Breast epithelium (tissue), 4 donors: ENCODE data around the gene DNAH3. TPM values are rescaled to one million over a fixed set of nuclear protein-coding genes. Genes with fewer than 3 reads are reported as not detected.
"Not testable (repeated sequence)": the region's sequence is repeated elsewhere in the genome, so short reads cannot be mapped to it uniquely, and the experiment has no call there.

Experiments
- DNase-seq, 2 donors: peaks; one replicate each; pipeline ENCODE4 v3.0.0-alpha.2; 2019; ENCODE audit warnings: low spot score in 2 of 2
- H3K27ac ChIP-seq, 2 donors: fragments of 200-600 bp; sonication (generic) in 1 of 2; one replicate each; pipeline ENCODE4 v1.5.1; 2016 to 2019; ENCODE audit warnings: mild to moderate bottlenecking in 1 of 2
- H3K27me3 ChIP-seq, 2 donors: fragments of 200-600 bp; sonication (generic) in 1 of 2; one replicate each; pipeline versions ENCODE4 v1.5.1 to v1.6.0; 2017 to 2019; ENCODE audit warnings: control low read depth in 1 of 2, mild to moderate bottlenecking in 1 of 2
- H3K36me3 ChIP-seq: fragments of 200-600 bp; one replicate; pipeline ENCODE4 v1.5.1; 2019
- H3K4me1 ChIP-seq, 2 donors: fragments of 200-600 bp; sonication (generic); one replicate each; pipeline ENCODE4 v1.5.1; 2016 to 2019; ENCODE audit warnings: control low read depth in 1 of 2
- H3K4me3 ChIP-seq, 3 donors: fragments of 200-600 bp; sonication (generic); 1 replicate in 2 of 3; 2 replicates in 1 of 3; pipeline ENCODE4 v1.5.1; 2016 to 2019; ENCODE audit warnings: mild to moderate bottlenecking in 3 of 3, moderate library complexity in 2 of 3
- H3K9me3 ChIP-seq, 2 donors: fragments of 200-600 bp; sonication (generic) in 1 of 2; one replicate each; pipeline ENCODE4 v1.5.1; 2016 to 2019; ENCODE audit warnings: control low read depth in 1 of 2
- CTCF ChIP-seq, 3 donors: fragments of 450-650 bp; IDR thresholded peaks; one replicate each; pipeline ENCODE4 v1.5.1; 2016 to 2017; ENCODE audit warnings: antibody characterized with exemption in 3 of 3, mild to moderate bottlenecking in 3 of 3, moderate library complexity in 3 of 3
- POLR2A ChIP-seq: fragments of 450-650 bp; IDR thresholded peaks from one replicate; pipeline ENCODE4 v1.6.1; 2016; ENCODE audit warnings: antibody characterized with exemption, mild to moderate bottlenecking, moderate library complexity
- POLR2AphosphoS5 ChIP-seq, 3 donors: sonication (generic); formaldehyde crosslinking; IDR thresholded peaks; one replicate each; pipeline ENCODE4 v1.6.1; 2017; ENCODE audit warnings: antibody characterized with exemption in 3 of 3
- intact Hi-C: fragments of 100-400 bp; cut with DNase I; formaldehyde crosslinking; loops from one replicate; pipeline ENCODE4 v1.15.1; 2023; ENCODE audit warnings: low total_unique reads
- total RNA-seq, 3 donors: library from RNA; depleted of rRNA; stranded (reverse); fragments of >200 nt; gene quantifications; one replicate each; pipeline ENCODE4 v1.1.0, GENCODE V29; 2016

The DNAH3 gene
- total RNA-seq, 3 donors from 2014 or later, result under 0.01 to 0.59 TPM; not detected in 1

GRCh38 chr16:21071741-21072140 lies 78.9 kb downstream of the DNAH3 start:
- no peaks in the 10 kb centered on the region for H3K9me3 ChIP-seq
- no peaks in the 10 kb centered on the region for H3K4me1 ChIP-seq
- no peak for TF ChIP-seq POLR2A
- H3K36me3 ChIP-seq, result no peaks in the 10 kb centered on the region
- intact Hi-C loops, result no loop called here
- no peaks in the 10 kb centered on the region for H3K27me3 ChIP-seq
- H3K4me3 ChIP-seq, result no peak overlapping the region
- no peak for DNase-seq
- no peak overlapping the region for H3K27ac ChIP-seq

GRCh38 chr16:21070564-21070963 lies 80.1 kb downstream of the DNAH3 start:
- Histone ChIP-seq H3K27ac (no peak overlapping the region), H3K4me1 (no peaks in the 10 kb centered on the region), H3K36me3 (no peaks in the 10 kb centered on the region), H3K4me3 (no peak overlapping the region), H3K27me3 (no peaks in the 10 kb centered on the region), H3K9me3 (no peaks in the 10 kb centered on the region)
- intact Hi-C loops, result no loop called here
- TF ChIP-seq POLR2A (no peak), POLR2AphosphoS5 (IDR thresholded peaks at IDR 0.05) (no peak), CTCF (IDR thresholded peaks at IDR 0.05) (no peak)
- no peak for DNase-seq

GRCh38 chr16:21069986-21070385 lies 80.7 kb downstream of the DNAH3 start:
- no peak for TF ChIP-seq POLR2A
- TF ChIP-seq POLR2AphosphoS5 (IDR thresholded peaks at IDR 0.05), result no peak
- TF ChIP-seq CTCF (IDR thresholded peaks at IDR 0.05), result no peak
- intact Hi-C loops, result no loop called here

GRCh38 chr16:21064203-21064602 lies 86.4 kb downstream of the DNAH3 start:
- TF ChIP-seq POLR2AphosphoS5 (IDR thresholded peaks at IDR 0.05), result no peak
- TF ChIP-seq POLR2A, result no peak
- TF ChIP-seq CTCF (IDR thresholded peaks at IDR 0.05), result no peak
- no peak overlapping the region for H3K4me3 ChIP-seq
- H3K4me1 ChIP-seq, result no peaks in the 10 kb centered on the region
- no peaks in the 10 kb centered on the region for H3K9me3 ChIP-seq
- no peaks in the 10 kb centered on the region for H3K36me3 ChIP-seq
- intact Hi-C loops, result no loop called here
- DNase-seq, result no peak
- no peaks in the 10 kb centered on the region for H3K27me3 ChIP-seq
- H3K27ac ChIP-seq, result no peak overlapping the region

More at GRCh38 chr16:21069986-21070385, 80.7 kb downstream of the DNAH3 start:
- no peak overlapping the region for H3K27ac ChIP-seq
- H3K27me3 ChIP-seq, result no peaks in the 10 kb centered on the region
- H3K36me3 ChIP-seq, result no peaks in the 10 kb centered on the region
- no peaks in the 10 kb centered on the region for H3K9me3 ChIP-seq
- no peaks in the 10 kb centered on the region for H3K4me1 ChIP-seq
- H3K4me3 ChIP-seq, result no peak overlapping the region
- no peak for DNase-seq

GRCh38 chr16:21063314-21063713 lies 87.3 kb downstream of the DNAH3 start:
- H3K27me3 ChIP-seq, DNase-seq, H3K4me1 ChIP-seq, intact Hi-C loops, H3K9me3 ChIP-seq, H3K27ac ChIP-seq, H3K4me3 ChIP-seq, H3K36me3 ChIP-seq: not testable (repeated sequence)

GRCh38 chr16:21060027-21060510 lies 90.6 kb downstream of the DNAH3 start:
- no peak overlapping the region for H3K27ac ChIP-seq
- H3K4me3 ChIP-seq, result no peak overlapping the region
- no peaks in the 10 kb centered on the region for H3K9me3 ChIP-seq
- no peaks in the 10 kb centered on the region for H3K27me3 ChIP-seq
- TF ChIP-seq POLR2AphosphoS5 (IDR thresholded peaks at IDR 0.05) (no peak), POLR2A (no peak)
- no peaks in the 10 kb centered on the region for H3K36me3 ChIP-seq
- intact Hi-C loops, result no loop called here
- no peaks in the 10 kb centered on the region for H3K4me1 ChIP-seq
- DNase-seq, result no peak

- Histone ChIP-seq H3K27me3 (no peaks in the 10 kb centered on the region), H3K4me1 (no peaks in the 10 kb centered on the region), H3K4me3 (no peak overlapping the region), H3K27ac (no peak overlapping the region), H3K36me3 (no peaks in the 10 kb centered on the region), H3K9me3 (no peaks in the 10 kb centered on the region)
- no peak for DNase-seq
- intact Hi-C loops, result no loop called here
- no peak for TF ChIP-seq CTCF (IDR thresholded peaks at IDR 0.05)
- no peak for TF ChIP-seq POLR2AphosphoS5 (IDR thresholded peaks at IDR 0.05)
- no peak for TF ChIP-seq POLR2A
Observed at GRCh38 chr16:21057875-21058274, 92.8 kb downstream of the DNAH3 start.
